ENCODE measurements around the gene SLC22A5.

Gene SLC22A5

DNA sequence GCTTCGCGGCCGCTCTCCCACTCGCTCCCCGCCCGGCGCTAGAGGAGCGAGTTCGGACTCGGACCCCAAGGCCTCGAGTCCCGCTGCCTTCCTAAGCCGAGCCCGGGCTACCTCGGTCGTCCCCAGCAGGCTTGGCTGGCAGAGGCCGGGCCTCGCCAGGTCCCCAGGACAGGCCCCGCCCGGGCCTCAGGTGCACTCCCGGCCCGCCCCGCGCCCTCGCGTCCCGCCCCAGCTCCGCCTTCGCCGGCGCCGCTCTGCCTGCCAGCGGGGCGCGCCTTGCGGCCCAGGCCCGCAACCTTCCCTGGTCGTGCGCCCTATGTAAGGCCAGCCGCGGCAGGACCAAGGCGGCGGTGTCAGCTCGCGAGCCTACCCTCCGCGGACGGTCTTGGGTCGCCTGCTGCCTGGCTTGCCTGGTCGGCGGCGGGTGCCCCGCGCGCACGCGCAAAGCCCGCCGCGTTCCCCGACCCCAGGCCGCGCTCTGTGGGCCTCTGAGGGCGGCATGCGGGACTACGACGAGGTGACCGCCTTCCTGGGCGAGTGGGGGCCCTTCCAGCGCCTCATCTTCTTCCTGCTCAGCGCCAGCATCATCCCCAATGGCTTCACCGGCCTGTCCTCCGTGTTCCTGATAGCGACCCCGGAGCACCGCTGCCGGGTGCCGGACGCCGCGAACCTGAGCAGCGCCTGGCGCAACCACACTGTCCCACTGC, at the start of gene SLC22A5:
TSS of gene SLC22A5 (plus strand) at position 237 of the 707 bp plus-strand sequence. CDS start at position 500, 263 bp downstream.
- peak; percentile 36 to 60 (median 53) for DNase-seq

GRCh38 chr5:132319975-132320374, 49.5 kb upstream of the SLC22A5 start:
- no peak for DNase-seq

DNA sequence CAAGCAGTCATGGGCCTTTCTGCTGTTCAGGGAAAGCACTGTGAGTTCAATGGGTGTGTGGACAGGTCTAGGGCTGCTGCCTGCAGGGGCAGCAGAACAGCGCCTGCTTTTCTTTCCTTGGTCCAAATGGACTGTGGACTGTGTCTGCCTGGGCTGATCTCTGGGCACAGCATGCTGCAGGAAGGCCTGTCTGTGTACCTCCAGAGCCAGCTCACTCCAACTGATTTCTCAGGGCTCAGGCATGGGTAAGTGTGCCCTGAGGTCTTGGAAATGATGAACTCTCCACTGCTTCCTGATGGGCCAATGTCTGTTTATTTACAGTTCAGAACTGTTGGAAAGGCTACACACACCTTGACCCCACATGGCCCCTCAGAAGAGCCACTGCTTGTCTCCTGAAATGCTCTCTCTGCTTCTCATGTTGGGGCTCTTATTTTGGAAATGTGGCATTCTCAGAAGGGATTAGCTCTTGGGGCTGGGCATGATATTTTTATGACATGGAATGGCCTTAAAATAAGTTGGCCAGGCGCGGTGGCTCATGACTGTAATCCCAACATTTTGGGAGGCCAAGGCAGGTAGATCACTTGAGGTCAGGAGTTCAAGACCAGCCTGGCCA, 48.3 kb upstream of the SLC22A5 start:
- DNase-seq: no peak

DNA sequence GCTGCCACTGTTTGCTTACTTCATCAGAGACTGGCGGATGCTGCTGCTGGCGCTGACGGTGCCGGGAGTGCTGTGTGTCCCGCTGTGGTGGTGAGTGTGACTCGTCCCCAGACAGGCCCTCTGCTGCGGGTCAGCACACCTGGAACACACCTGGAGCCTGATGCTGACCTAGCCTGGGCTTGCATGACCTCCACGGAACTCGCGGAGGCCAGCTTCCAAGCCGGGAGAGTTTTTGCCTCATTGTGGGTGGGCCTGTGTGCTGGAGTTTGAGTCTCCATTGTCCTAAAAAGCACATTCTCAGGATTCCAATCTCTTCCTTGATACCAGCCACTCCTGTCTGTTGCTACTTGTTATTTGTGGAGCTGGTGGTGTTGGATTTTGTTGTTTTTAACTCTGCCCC, 47.2 kb upstream of the SLC22A5 start:
- no peak for DNase-seq

- no peak for DNase-seq
Measured at GRCh38 chr5:132323202-132323601, 46.3 kb upstream of the SLC22A5 start.

GRCh38 chr5:132325691-132326090, 43.8 kb upstream of the SLC22A5 start:
- DNase-seq: no peak

- no peak for DNase-seq
Measured at GRCh38 chr5:132327252-132327955, 42.1 kb upstream of the SLC22A5 start.

GRCh38 chr5:132334812-132335211, 34.7 kb upstream of the SLC22A5 start:
- DNase-seq: no peak

GRCh38 chr5:132335402-132335801, 34.1 kb upstream of the SLC22A5 start:
- no peak for DNase-seq

GRCh38 chr5:132339502-132339901, 30.0 kb upstream of the SLC22A5 start:
- no peak for DNase-seq

DNA sequence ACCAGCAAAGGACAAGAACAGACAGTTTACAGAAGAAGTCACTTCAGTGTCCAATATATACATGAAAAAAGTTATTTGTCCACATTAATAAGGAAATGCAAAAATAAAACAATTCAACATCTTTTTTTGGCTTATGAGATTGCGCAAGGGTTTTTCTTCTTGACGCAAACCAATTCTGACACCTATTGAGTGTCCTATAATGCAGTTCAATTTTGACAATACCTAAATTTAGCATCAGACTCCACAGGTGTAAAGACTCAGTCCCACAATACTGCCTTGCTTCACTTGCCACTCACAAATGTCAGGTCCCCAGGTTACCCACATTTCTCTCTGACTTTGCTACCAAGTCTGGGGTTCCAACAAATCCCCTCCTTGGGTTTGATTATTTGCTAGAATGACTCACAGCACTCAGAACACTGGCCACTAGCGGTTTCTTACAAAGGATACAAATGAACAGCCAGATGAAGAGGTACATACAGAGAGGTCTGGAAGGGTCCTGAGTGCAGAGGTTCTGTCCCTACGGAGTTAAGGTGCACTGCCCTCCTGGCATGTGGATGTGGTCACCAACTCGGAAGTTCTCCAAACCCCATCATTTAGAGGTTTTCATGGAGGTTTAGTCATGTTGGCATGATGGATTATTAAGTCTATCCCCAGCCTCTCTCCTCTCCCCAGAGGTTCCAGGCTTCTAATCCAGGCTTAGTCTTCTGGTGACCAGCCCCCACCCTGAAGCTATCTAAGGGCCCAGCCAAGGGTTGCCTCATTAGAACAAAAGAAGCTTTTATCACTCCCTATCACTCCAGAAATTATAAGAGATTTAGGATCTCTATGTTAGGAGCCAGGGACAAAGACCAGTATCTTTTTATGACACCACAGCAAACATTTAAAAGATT, 27.0 kb upstream of the SLC22A5 start:
- DNase-seq: no peak

GRCh38 chr5:132344775-132345514, 24.6 kb upstream of the SLC22A5 start:
- no peak for DNase-seq

DNA sequence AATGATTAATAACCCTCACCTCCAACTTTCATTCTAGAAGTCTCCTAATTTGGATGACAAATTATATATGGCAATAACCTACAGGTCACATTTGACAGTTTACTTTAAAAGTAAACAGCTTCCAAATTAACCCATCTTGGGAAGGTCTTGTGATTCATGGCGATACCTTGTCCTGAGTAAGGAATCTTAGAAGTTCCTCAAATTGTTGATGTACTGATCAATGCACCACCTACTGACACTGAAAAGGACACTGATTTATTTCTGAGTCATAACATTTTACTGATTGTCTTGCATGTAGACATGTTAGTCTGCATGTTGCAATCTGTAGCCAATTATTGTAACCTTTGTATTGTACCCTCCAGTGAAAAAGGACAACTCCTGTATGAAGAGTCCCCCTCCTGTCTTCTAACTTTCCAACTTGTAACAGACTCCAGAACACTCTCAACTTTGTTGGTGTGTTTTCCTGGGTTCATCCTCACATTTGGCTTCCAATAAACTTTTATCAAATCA, 16.0 kb upstream of the SLC22A5 start:
- no peak for DNase-seq

DNA sequence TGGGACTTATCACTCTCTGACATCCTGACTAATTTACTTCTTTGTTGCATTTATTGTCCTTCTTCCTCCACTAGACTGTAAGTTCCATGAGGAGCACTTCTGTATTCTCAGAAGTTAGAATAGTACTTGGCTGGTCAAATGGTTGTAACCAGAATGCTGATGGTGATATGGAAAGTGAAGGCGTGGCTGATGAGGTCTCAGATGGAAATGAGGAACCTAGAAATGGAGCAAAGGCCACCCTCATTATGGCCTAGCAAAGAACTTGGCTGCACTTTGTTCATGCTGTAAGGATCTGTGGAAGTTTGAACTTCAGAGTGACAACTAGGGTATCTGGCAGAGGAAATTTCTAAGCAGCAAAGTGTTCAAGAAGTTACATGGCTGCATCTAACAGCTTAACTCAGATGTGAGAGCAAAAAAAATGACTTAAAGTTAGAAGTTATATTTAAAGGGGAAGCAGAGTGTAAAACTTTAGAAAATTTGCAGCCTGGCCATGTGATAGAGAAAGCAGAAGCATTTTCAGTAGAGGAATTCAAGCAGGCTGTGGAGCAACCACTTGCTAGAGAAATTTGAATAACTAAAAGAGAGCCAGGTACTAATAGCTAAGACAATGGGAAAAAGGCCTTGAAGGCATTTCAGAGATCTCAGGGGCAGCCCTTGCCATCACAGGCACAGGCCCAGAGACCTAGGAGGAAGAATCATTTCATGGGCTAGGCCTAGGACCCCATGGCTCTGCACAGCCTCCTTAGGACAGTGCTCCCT, 14.9 kb upstream of the SLC22A5 start:
- DNase-seq: no peak

DNA sequence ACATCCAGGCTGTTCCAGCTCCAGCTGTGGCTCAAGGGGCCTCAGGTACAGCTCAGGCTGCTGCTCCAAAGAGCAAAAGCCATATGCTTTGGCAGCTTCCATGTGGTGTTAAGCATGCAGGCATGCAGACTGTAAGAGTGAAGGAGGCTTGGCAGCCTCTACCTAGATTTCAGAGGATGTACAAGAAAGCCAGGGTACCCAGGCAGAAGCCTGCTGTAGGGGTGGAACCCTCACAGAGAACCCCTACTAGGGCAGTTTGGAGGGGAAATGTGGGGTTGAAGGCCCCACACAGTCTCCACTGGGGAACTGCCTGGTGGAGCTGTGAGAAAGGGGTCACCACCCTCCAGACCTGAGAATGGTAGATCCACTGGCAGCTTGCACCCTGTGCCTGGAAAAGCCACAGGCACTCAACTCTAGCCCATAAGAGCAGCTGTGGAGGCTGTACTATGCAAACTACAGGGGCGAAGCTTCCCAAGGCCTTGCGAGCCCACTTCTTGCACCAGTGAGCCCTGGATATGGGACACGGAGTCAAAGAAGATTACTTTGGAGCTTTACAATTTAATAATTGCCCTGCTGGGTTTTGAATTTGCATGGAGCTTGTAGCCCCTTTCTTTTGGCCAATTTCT, 14.3 kb upstream of the SLC22A5 start:
- DNase-seq: no peak

DNA sequence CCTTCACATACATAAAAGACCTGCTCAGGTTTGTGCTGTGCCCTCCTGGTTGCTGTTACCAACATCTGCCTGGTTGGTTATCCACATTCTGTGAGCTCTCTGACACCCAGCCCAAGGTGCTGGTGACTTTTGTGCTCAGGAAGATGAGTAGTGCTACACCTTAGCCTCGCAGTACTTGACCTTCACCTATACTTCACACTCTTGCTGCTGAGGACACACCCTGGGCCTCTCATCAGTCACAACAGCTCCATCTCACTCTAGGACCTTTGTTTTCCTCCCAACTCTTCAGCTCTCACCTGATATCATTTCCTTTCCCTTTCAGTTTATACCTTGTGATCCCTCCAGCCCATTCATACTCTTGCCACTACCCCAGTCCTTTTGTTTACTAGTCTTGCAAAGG, 10.7 kb upstream of the SLC22A5 start:
- DNase-seq: no peak

DNA sequence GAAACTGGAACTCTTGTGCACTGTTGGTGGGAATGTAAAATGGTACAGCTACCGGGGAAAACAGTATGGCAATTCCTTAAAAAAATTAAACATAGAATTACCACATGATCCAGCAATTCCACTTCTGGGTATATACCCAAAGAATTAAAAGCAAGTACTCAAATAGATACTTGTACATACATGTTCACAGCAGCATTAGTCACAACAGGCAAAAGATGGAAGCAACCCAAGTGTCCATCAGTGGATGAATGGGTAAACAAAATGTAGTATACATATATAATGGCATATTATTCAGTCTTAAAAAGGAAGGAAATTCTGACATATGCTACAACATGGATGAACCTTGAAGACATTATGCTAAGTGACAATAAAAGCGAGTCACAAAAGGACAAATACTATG, 7.4 kb upstream of the SLC22A5 start:
- DNase-seq: no peak

DNA sequence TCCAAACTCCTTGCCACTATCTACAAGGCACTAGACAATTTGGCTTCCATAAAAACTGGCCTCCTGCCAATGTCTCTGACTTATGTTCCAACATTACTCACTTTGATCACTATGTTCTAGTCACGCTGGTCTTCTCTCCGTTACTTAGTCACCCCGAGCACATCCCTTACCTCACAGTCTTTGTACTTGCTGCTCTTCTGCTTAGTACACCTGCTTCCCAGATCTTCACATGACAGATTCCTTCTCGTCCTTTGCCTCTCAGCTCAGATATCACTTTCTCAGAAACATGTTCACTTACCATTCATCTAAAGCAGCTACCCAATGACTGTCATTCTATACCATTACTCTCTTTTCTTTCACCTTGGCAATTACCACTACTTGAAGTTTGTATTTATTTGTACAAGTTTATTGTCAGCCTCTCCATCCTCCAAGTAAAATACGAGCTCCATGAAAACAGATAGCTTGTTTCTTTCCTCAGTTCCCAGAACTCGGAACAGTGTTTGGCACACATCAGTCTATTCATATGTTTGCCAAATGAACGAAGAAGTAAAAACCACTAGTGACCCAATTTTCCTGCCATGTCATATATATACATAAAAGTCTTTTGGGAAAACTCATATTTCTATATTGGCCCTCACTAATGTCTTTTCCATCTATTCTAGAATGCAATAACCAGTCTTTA, 5.9 kb upstream of the SLC22A5 start:
- no peak for DNase-seq

DNA sequence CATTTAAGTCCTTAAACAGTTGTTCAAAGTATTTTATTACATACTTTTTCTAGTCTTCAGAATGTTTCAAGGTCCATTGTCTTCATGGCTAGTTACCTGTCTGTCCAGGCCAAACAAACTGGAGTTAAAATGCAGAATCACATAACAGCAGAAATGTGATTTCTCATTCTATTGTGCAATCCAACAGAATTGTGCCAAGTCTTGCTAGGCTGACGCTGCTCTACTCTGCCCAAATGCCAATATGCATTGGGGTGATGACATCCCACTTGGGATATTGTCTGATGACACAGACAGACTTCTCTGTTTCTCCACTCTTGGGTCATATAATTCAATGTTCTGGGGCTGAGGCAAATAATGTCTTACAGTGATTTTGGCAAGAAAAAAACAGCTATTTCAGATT, 5.2 kb upstream of the SLC22A5 start:
- DNase-seq: no peak

- no peak for DNase-seq
Measured at GRCh38 chr5:132365213-132365612, 4.3 kb upstream of the SLC22A5 start.
